BJ (cell line): Measurements from ENCODE around the gene EPB41L2. TPM values are rescaled to one million over a fixed set of nuclear protein-coding genes. Genes with fewer than 3 reads are reported as not detected.

Experiments
- CTCF ChIA-PET: fragments of 350-600 bp; formaldehyde crosslinking; extraction: SDS; loops from one replicate; lab custom pipeline; 2021; ENCODE audit warnings: antibody characterized with exemption, inconsistent platforms; lab: Yijun Ruan, JAX
- POLR2A ChIA-PET: fragments of 300-600 bp; sonication (Branson Sonifier 250); formaldehyde crosslinking; extraction: SDS; loops from one replicate; lab custom pipeline; 2021; ENCODE audit warnings: antibody characterized with exemption; lab: Charles Lee
- DNase-seq: peaks from one replicate; pipeline ENCODE4 v3.0.0-alpha.2; 2011; ENCODE audit warnings: low read depth
- H3K27me3 ChIP-seq: 2 replicates; pipeline ENCODE4 v1.6.0; 2011; ENCODE audit warnings: low read length; ENCODE audit not compliant: control insufficient read depth, insufficient read depth
- H3K36me3 ChIP-seq: 2 replicates; pipeline ENCODE4 v1.5.1; 2011; ENCODE audit warnings: low read length; ENCODE audit not compliant: control insufficient read depth, insufficient read depth
- H3K4me3 ChIP-seq: 2 replicates; pipeline ENCODE4 v1.5.1; 2011; ENCODE audit warnings: low read depth, mild to moderate bottlenecking, control low read depth, low read length
- CTCF ChIP-seq: IDR thresholded peaks from 2 replicates; pipeline ENCODE4 v1.5.1; 2011; ENCODE audit warnings: low read depth, mild to moderate bottlenecking, control low read depth, inconsistent platforms, low read length, moderate library complexity; ENCODE audit not compliant: insufficient read depth
- polyA plus RNA-seq: library from polyadenylated mRNA; depleted of rRNA; stranded (reverse); fragments of >200 nt; gene quantifications from 2 replicates; pipeline ENCODE4 v1.2.3, GENCODE V29; 2011

Gene EPB41L2
- polyA plus RNA-seq, 1 experiment = 24.5 TPM

- Histone ChIP-seq H3K4me3 (no peak overlapping the region), H3K36me3 (no peaks in the 10 kb centered on the region), H3K27me3 (no peaks in the 10 kb centered on the region)
- no peak for TF ChIP-seq CTCF
- DNase-seq = no peak
- CTCF ChIA-PET = no interaction called here
- POLR2A ChIA-PET = interaction anchor here (0.6 kb wide), 1 partner anchor 14 kb away, joined by 4 read pairs; no protein-coding TSS in a partner anchor
These were observed 33.3 kb downstream of the EPB41L2 start for GRCh38 chr6:131029626-131030297.

- no peak for TF ChIP-seq CTCF
- Histone ChIP-seq H3K4me3 (no peak overlapping the region), H3K36me3 (no peaks in the 10 kb centered on the region), H3K27me3 (no peaks in the 10 kb centered on the region)
- CTCF ChIA-PET = interaction anchor here (1.9 kb wide), 1 partner anchor 12 kb away, joined by 4 read pairs; no protein-coding TSS in a partner anchor
- POLR2A ChIA-PET = no interaction called here
- DNase-seq = no peak
These were observed 35.7 kb downstream of the EPB41L2 start for GRCh38 chr6:131027326-131027725.

GRCh38 chr6:131026243-131026642 lies 36.8 kb downstream of the EPB41L2 start:
- TF ChIP-seq CTCF = no peak
- POLR2A ChIA-PET = no interaction called here
- Histone ChIP-seq H3K4me3 (no peak overlapping the region), H3K27me3 (no peaks in the 10 kb centered on the region), H3K36me3 (no peaks in the 10 kb centered on the region)
- CTCF ChIA-PET = interaction anchor here (1.9 kb wide), 1 partner anchor 11 kb away, joined by 4 read pairs; no protein-coding TSS in a partner anchor
- no peak for DNase-seq

- ChIA-PET CTCF (interaction anchor here (0.7 to 1.2 kb wide), 4 partner anchors 11 to 89 kb away, joined by 3 to 4 read pairs (median 3); no protein-coding TSS in a partner anchor), POLR2A (no interaction called here)
- TF ChIP-seq CTCF = no peak
- Histone ChIP-seq H3K36me3 (no peaks in the 10 kb centered on the region), H3K4me3 (no peak overlapping the region), H3K27me3 (no peaks in the 10 kb centered on the region)
- DNase-seq = no peak
These were observed 38.5 kb downstream of the EPB41L2 start for GRCh38 chr6:131024565-131024964.

GRCh38 chr6:131023834-131024504 lies 39.1 kb downstream of the EPB41L2 start:
- H3K27me3 ChIP-seq = no peaks in the 10 kb centered on the region
- ChIA-PET POLR2A (no interaction called here), CTCF (interaction anchor here (0.7 to 1.2 kb wide), 4 partner anchors 11 to 316 kb away, joined by 3 to 4 read pairs (median 3); no protein-coding TSS in a partner anchor)
- no peak for TF ChIP-seq CTCF
- no peak for DNase-seq
- H3K36me3 ChIP-seq = no peaks in the 10 kb centered on the region
- H3K4me3 ChIP-seq = no peak overlapping the region
